ENCODE measurements around the gene IKZF5. TPM values are rescaled to one million over a fixed set of nuclear protein-coding genes. Genes with fewer than 3 reads are reported as not detected.

The IKZF5 gene
- total RNA-seq, 1 donor from 2014 or later = 12.9 TPM

- intact Hi-C loops (cut with micrococcal nuclease) = no loop called here
- Histone ChIP-seq H3K36me3 (peaks cover 42% of the 10 kb centered on the region), H3K27ac (replicated peaks) (no peak overlapping the region), H3K27me3 (ENCODE audit: low read depth) (no peaks in the 10 kb centered on the region), H3K4me1 (peaks cover 28% of the 10 kb centered on the region), H3K9me3 (replicated peaks) (no peaks in the 10 kb centered on the region), H3K4me3 (no peak overlapping the region)
- TF ChIP-seq CTCF (IDR thresholded peaks at IDR 0.05; ENCODE audit: borderline replicate concordance) = no peak
- DNase-seq = no peak
Observed at GRCh38 chr10:122998360-122998917, 10.2 kb downstream of the IKZF5 start.

GRCh38 chr10:122997864-122998263, 10.7 kb downstream of the IKZF5 start:
- DNase-seq = no peak
- Histone ChIP-seq H3K4me1 (peaks cover 28% of the 10 kb centered on the region), H3K27ac (replicated peaks) (no peak overlapping the region), H3K9me3 (replicated peaks) (no peaks in the 10 kb centered on the region), H3K4me3 (no peak overlapping the region), H3K27me3 (ENCODE audit: low read depth) (no peaks in the 10 kb centered on the region), H3K36me3 (peaks cover 46% of the 10 kb centered on the region)
- TF ChIP-seq CTCF (IDR thresholded peaks at IDR 0.05; ENCODE audit: borderline replicate concordance) = no peak
- intact Hi-C loops (cut with micrococcal nuclease) = no loop called here

- intact Hi-C loops (cut with micrococcal nuclease) = no loop called here
- no peak for TF ChIP-seq CTCF (IDR thresholded peaks at IDR 0.05; ENCODE audit: borderline replicate concordance)
- no peaks in the 10 kb centered on the region for H3K9me3 ChIP-seq (replicated peaks)
- H3K36me3 ChIP-seq = peaks cover 46% of the 10 kb centered on the region
- H3K27ac ChIP-seq (replicated peaks) = no peak overlapping the region
- DNase-seq = no peak
- no peak overlapping the region for H3K4me3 ChIP-seq
- peaks cover 28% of the 10 kb centered on the region for H3K4me1 ChIP-seq
- H3K27me3 ChIP-seq (ENCODE audit: low read depth) = no peaks in the 10 kb centered on the region
Observed at GRCh38 chr10:122995936-122996335, 12.7 kb downstream of the IKZF5 start.

GRCh38 chr10:122993797-122994336, 14.7 kb downstream of the IKZF5 start:
- intact Hi-C loops (cut with micrococcal nuclease) = no loop called here
- H3K36me3 ChIP-seq = peaks cover 46% of the 10 kb centered on the region
- no peak for DNase-seq

GRCh38 chr10:122992031-122992585, 16.5 kb downstream of the IKZF5 start:
- H3K4me1 ChIP-seq = no peaks in the 10 kb centered on the region
- H3K9me3 ChIP-seq (replicated peaks) = no peaks in the 10 kb centered on the region
- no peak overlapping the region for H3K27ac ChIP-seq (replicated peaks)
- no peak for TF ChIP-seq CTCF (IDR thresholded peaks at IDR 0.05; ENCODE audit: borderline replicate concordance)
- no peaks in the 10 kb centered on the region for H3K27me3 ChIP-seq (ENCODE audit: low read depth)
- intact Hi-C loops (cut with micrococcal nuclease) = no loop called here
- H3K36me3 ChIP-seq = peaks cover 36% of the 10 kb centered on the region
- no peak for DNase-seq
- H3K4me3 ChIP-seq = no peak overlapping the region

More at GRCh38 chr10:122993797-122994336, 14.7 kb downstream of the IKZF5 start:
- Histone ChIP-seq H3K4me3 (no peak overlapping the region), H3K4me1 (peaks cover 7% of the 10 kb centered on the region), H3K27me3 (ENCODE audit: low read depth) (no peaks in the 10 kb centered on the region), H3K9me3 (replicated peaks) (no peaks in the 10 kb centered on the region), H3K27ac (replicated peaks) (no peak overlapping the region)
- TF ChIP-seq CTCF (IDR thresholded peaks at IDR 0.05; ENCODE audit: borderline replicate concordance) = no peak

All from left ventricle myocardium inferior (tissue), 1 donor.